NCI-H2029 (cell line): ENCODE measurements around the gene PRDM16.

Experiments
- DNase-seq: peaks from one replicate; lab custom pipeline; 2025; lab: John Stamatoyannopoulos, UW

The PRDM16 gene

GRCh38 chr1:3068564-3069431 is at the start of gene PRDM16:
Gene PRDM16 (plus strand): TSS chr1:3069203. CDS start chr1:3069260, 57 bp downstream.
- no peak for DNase-seq

GRCh38 chr1:3019516-3020051 is 49.4 kb upstream of the PRDM16 start:
- DNase-seq: no peak

- DNase-seq: no peak
These were observed 48.6 kb upstream of the PRDM16 start for GRCh38 chr1:3020263-3020909.

GRCh38 chr1:3021233-3021671 is 47.8 kb upstream of the PRDM16 start, which contains the start of gene ACTRT2:
Gene ACTRT2 (plus strand): TSS chr1:3021467. CDS start chr1:3021687, 220 bp downstream.
- DNase-seq: no peak

GRCh38 chr1:3021801-3022401 is 47.1 kb upstream of the PRDM16 start:
- DNase-seq: no peak

GRCh38 chr1:3022511-3022973 is 46.5 kb upstream of the PRDM16 start:
- no peak for DNase-seq

GRCh38 chr1:3022976-3023375 is 46.0 kb upstream of the PRDM16 start:
- DNase-seq: no peak

GRCh38 chr1:3024019-3024418 is 45.0 kb upstream of the PRDM16 start:
- DNase-seq: no peak

GRCh38 chr1:3024588-3024987 is 44.4 kb upstream of the PRDM16 start:
- no peak for DNase-seq

- no peak for DNase-seq
These were observed 42.9 kb upstream of the PRDM16 start for GRCh38 chr1:3026124-3026523.

- DNase-seq: no peak
These were observed 42.2 kb upstream of the PRDM16 start for GRCh38 chr1:3026581-3027391.

- no peak for DNase-seq
These were observed 41.2 kb upstream of the PRDM16 start for GRCh38 chr1:3027611-3028371.

GRCh38 chr1:3028531-3029282 is 40.3 kb upstream of the PRDM16 start:
- DNase-seq: no peak

- no peak for DNase-seq
These were observed 39.5 kb upstream of the PRDM16 start for GRCh38 chr1:3029481-3029961.

GRCh38 chr1:3029991-3030662 is 38.9 kb upstream of the PRDM16 start:
- no peak for DNase-seq

GRCh38 chr1:3030663-3031381 is 38.2 kb upstream of the PRDM16 start:
- no peak for DNase-seq

GRCh38 chr1:3031401-3032221 is 37.4 kb upstream of the PRDM16 start:
- DNase-seq: no peak
